GM10847 (cell line): ENCODE results near the gene TIMM50.

Experiments
- POLR2A ChIP-seq: IDR thresholded peaks from 2 replicates; pipeline ENCODE4 v1.6.1; 2011; ENCODE audit not compliant: insufficient read length; ENCODE audit errors: extremely low read depth

The TIMM50 gene

GRCh38 chr19:39465956-39466747, 14.5 kb upstream of the TIMM50 start:
- TF ChIP-seq POLR2A, result no peak

- no peak for TF ChIP-seq POLR2A
Measured at GRCh38 chr19:39467941-39468340, 12.7 kb upstream of the TIMM50 start.

DNA sequence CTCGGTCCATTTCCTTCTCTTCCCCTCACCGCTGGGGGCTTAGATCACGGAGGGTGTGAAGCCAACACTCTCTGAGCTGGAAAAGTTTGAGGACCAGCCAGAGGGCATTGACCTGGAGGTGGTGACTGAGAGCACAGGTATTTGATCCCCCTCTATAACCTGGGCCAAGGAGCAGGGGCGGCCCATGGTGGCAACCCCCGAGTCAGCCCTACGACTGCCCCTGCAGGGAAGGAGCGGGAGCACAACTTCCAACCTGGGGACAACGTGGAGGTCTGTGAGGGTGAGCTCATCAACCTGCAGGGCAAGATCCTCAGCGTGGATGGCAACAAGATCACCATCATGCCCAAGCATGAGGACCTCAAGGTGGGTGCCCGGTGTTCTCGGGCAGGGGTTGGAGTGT, 11.6 kb upstream of the TIMM50 start:
- TF ChIP-seq POLR2A, result no peak

- no peak for TF ChIP-seq POLR2A
Measured at GRCh38 chr19:39469567-39469966, 11.1 kb upstream of the TIMM50 start.

GRCh38 chr19:39470724-39471339, 9.8 kb upstream of the TIMM50 start:
- no peak for TF ChIP-seq POLR2A

- TF ChIP-seq POLR2A, result no peak
Measured at GRCh38 chr19:39471756-39472536, 8.7 kb upstream of the TIMM50 start.

GRCh38 chr19:39472746-39473442, 7.7 kb upstream of the TIMM50 start:
- TF ChIP-seq POLR2A, result no peak

GRCh38 chr19:39473443-39473960, 7.1 kb upstream of the TIMM50 start:
- no peak for TF ChIP-seq POLR2A

- TF ChIP-seq POLR2A, result no peak
Measured at GRCh38 chr19:39474139-39474620, 6.5 kb upstream of the TIMM50 start.

- no peak for TF ChIP-seq POLR2A
Measured at GRCh38 chr19:39475748-39476147, 4.9 kb upstream of the TIMM50 start.

- no peak for TF ChIP-seq POLR2A
Measured at GRCh38 chr19:39479916-39480315, 722 bp upstream of the TIMM50 start.

DNA sequence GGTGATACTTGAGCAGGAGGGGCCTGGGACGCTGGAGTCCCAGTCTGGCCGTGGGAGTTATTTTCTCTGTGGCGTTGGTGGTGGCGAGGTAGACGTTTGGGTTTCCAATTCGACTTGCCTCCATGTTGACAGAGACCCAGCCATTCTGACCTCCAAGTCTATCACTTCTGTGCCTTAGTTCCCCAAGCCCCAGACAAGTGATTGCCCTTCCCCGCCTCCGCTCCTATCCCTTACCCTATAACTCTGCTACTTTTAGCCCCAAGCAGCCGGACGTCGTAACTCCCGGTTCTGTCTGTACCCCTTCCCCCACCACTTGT, 549 bp downstream of the TIMM50 start:
- no peak for TF ChIP-seq POLR2A

GRCh38 chr19:39481676-39482075, 1.0 kb downstream of the TIMM50 start:
- no peak for TF ChIP-seq POLR2A

GRCh38 chr19:39483141-39483540, 2.5 kb downstream of the TIMM50 start:
- no peak for TF ChIP-seq POLR2A

- no peak for TF ChIP-seq POLR2A
Measured at GRCh38 chr19:39489756-39490155, 9.1 kb downstream of the TIMM50 start.
